CD14-positive monocyte (primary cell): Measurements from ENCODE around the gene CSTB. TPM values are rescaled to one million over a fixed set of nuclear protein-coding genes. Genes with fewer than 3 reads are reported as not detected.

Source experiments
- DNase-seq, 3 donors: peaks; one replicate each; pipeline ENCODE4 v3.0.0-alpha.2; 2011 to 2022
- H2AFZ ChIP-seq: 2 replicates; pipeline ENCODE4 v1.6.0; 2012; ENCODE audit warnings: mild to moderate bottlenecking, low read depth, low read length, inconsistent platforms; ENCODE audit not compliant: insufficient read depth, poor library complexity, severe bottlenecking
- H3K27ac ChIP-seq, 2 donors: 1 replicate in 1 of 2; 2 replicates in 1 of 2; pipeline ENCODE4 v1.5.1; 2012 to 2013; ENCODE audit warnings: low read length in 2 of 2, control low read depth in 1 of 2, inconsistent platforms in 1 of 2, low read depth in 1 of 2, mild to moderate bottlenecking in 1 of 2
- H3K27me3 ChIP-seq, 2 donors: one replicate each; pipeline versions ENCODE4 v1.6.0 to v1.6.1; 2011 to 2013; ENCODE audit warnings: low read length in 2 of 2; ENCODE audit not compliant: control insufficient read depth in 2 of 2, insufficient read depth in 2 of 2
- H3K36me3 ChIP-seq, 2 donors: replicated peaks in 1 of 2; 1 replicate in 1 of 2; 2 replicates in 1 of 2; pipeline versions ENCODE4 v1.5.1 to v1.6.1; 2012 to 2013; ENCODE audit warnings: low read length in 2 of 2, control low read depth in 1 of 2, inconsistent platforms in 1 of 2, mild to moderate bottlenecking in 1 of 2; ENCODE audit not compliant: insufficient read depth in 2 of 2, control insufficient read depth in 1 of 2
- H3K4me1 ChIP-seq, 2 donors: 1 replicate in 1 of 2; 2 replicates in 1 of 2; pipeline versions ENCODE4 v1.5.1 to v1.6.1; 2012 to 2013; ENCODE audit warnings: low read length in 2 of 2, control low read depth in 1 of 2, inconsistent platforms in 1 of 2, mild to moderate bottlenecking in 1 of 2, moderate library complexity in 1 of 2; ENCODE audit not compliant: insufficient read depth in 2 of 2, control insufficient read depth in 1 of 2
- H3K4me2 ChIP-seq: replicated peaks from 2 replicates; pipeline ENCODE3; 2012; ENCODE audit warnings: low read length, moderate library complexity, mild to moderate bottlenecking; ENCODE audit not compliant: poor library complexity, severe bottlenecking; ENCODE audit errors: extremely low read depth
- H3K4me3 ChIP-seq, 3 experiments: fragments of 200-600 bp in 1 of 3; sonication (generic) in 1 of 3; replicated peaks in 1 of 3; 1 replicate in 2 of 3; 2 replicates in 1 of 3; pipeline ENCODE4 v1.5.1; 2011 to 2013; ENCODE audit warnings: low read length in 3 of 3, mild to moderate bottlenecking in 3 of 3, control low read depth in 2 of 3, low read depth in 2 of 3, inconsistent platforms in 1 of 3, moderate library complexity in 1 of 3
- H3K79me2 ChIP-seq: 2 replicates; pipeline ENCODE4 v1.6.0; 2012; ENCODE audit warnings: mild to moderate bottlenecking, control low read depth, inconsistent platforms, low read length, moderate library complexity; ENCODE audit not compliant: insufficient read depth
- H3K9ac ChIP-seq: 2 replicates; pipeline ENCODE4 v1.6.0; 2017; ENCODE audit warnings: low read length, mild to moderate bottlenecking; ENCODE audit not compliant: insufficient read depth, poor library complexity, severe bottlenecking
- H3K9me3 ChIP-seq, 2 donors: replicated peaks in 1 of 2; 1 replicate in 1 of 2; 2 replicates in 1 of 2; pipeline versions ENCODE4 v1.5.1 to v1.6.1; 2012 to 2013; ENCODE audit warnings: low read length in 2 of 2, control low read depth in 1 of 2; ENCODE audit not compliant: control insufficient read depth in 1 of 2, insufficient read depth in 1 of 2
- H4K20me1 ChIP-seq: 2 replicates; pipeline ENCODE4 v1.6.0; 2012; ENCODE audit warnings: mild to moderate bottlenecking, low read length, control low read depth, moderate library complexity; ENCODE audit not compliant: insufficient read depth
- H3K27ac Mint-ChIP-seq, 7 donors: one replicate each; pipeline ENCODE4 v1.8.0; 2020; ENCODE audit warnings: mild to moderate bottlenecking in 7 of 7, mixed read lengths in 7 of 7, moderate library complexity in 6 of 7, inconsistent platforms in 2 of 7
- H3K27me3 Mint-ChIP-seq, 3 donors: one replicate each; pipeline ENCODE4 v1.8.0; 2021 to 2022; ENCODE audit warnings: low read depth in 3 of 3, mild to moderate bottlenecking in 3 of 3, mixed read lengths in 3 of 3, moderate library complexity in 3 of 3, inconsistent platforms in 1 of 3
- H3K36me3 Mint-ChIP-seq, 2 donors: one replicate each; pipeline ENCODE4 v1.8.0; 2020; ENCODE audit warnings: mixed read lengths in 2 of 2, inconsistent platforms in 1 of 2, mild to moderate bottlenecking in 1 of 2
- H3K4me1 Mint-ChIP-seq: one replicate; pipeline ENCODE4 v1.8.0; 2020; ENCODE audit warnings: mild to moderate bottlenecking, mixed read lengths
- H3K4me3 Mint-ChIP-seq, 2 donors: one replicate each; pipeline ENCODE4 v1.8.0; 2020; ENCODE audit warnings: mild to moderate bottlenecking in 2 of 2, mixed read lengths in 2 of 2, moderate library complexity in 1 of 2
- H3K9me3 Mint-ChIP-seq, 7 donors: one replicate each; pipeline ENCODE4 v1.8.0; 2020 to 2022; ENCODE audit warnings: mixed read lengths in 7 of 7, mild to moderate bottlenecking in 6 of 7, moderate library complexity in 6 of 7, inconsistent platforms in 2 of 7
- WGBS: methylation state at CpG from one replicate; pipeline ENCODE4 v1.1.5; 2013; ENCODE audit warnings: missing lambda C conversion rate; ENCODE audit not compliant: insufficient coverage; 5-methylcytosine and 5-hydroxymethylcytosine counted together
- intact Hi-C, 2 donors: fragments of 100-400 bp; cut with micrococcal nuclease; formaldehyde crosslinking; loops; one replicate each; pipeline versions ENCODE4 v1.15.0 to v1.15.1; 2023
- polyA plus RNA-seq, 3 donors: library from polyadenylated mRNA; depleted of rRNA in 1 of 3; unstranded in 2 of 3; stranded (reverse) in 1 of 3; fragments of 300-500 nt in 2 of 3; fragments of >200 nt in 1 of 3; fragmentation: Illumina TruSeq in 2 of 3; gene quantifications; 1 replicate in 2 of 3; 2 replicates in 1 of 3; pipeline ENCODE4 v1.2.3, GENCODE V29; 2012 to 2021
- TF ChIP-seq, protein P1 (sequence below): fragments of 200-600 bp; IDR thresholded peaks from one replicate; pipeline ENCODE4 v1.8.0; 2022; ENCODE audit warnings: antibody characterized with exemption, mild to moderate bottlenecking

CSTB gene
- polyA plus RNA-seq, 3 donors: 73.7 to 120 (median 115) TPM

DNA sequence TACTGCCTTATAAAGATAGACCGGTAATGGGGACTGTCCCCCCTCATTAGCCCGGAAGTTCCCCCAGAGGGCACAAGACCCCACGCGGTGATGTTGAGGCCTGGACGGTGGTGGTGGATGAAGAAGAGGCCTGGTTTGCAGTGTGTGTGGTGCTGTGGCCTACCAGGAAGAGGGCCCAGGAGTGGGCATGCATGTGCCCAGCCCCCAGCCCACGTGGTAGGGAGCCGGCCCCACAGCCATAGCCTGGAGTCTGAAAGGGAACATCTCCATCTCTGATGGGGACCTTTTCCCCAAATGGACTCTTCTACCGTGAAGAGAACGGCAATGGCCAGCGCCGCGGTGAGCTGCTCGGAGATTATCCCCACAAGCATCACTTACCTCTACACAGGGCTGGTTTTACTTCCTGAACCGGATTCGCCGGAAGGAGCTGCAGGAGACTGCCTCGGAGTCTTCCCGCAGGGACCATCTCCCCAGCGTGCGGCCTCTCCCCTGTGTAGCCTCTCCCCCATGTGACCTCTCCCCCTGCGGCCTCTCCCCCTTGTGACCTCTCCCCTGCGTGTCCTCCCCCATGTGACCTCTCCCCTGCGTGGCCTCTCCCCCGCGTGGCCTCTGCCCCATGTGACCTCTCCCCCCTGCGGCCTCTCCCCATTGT lies 33.9 kb upstream of the CSTB start:
- intact Hi-C loops: loop anchor here (2.0 to 10.0 kb wide), 4 partner anchors 52 to 127 kb away; no protein-coding TSS in a partner anchor
- Histone ChIP-seq H4K20me1 (peaks cover 52% of the 10 kb centered on the region), H3K79me2 (peaks cover 55% of the 10 kb centered on the region), H3K9ac (peak overlapping the region; percentile 70), H3K4me3 (peak overlapping the region in 2 of 3 experiments; percentile 77 to 89), H3K27me3 (no peaks in the 10 kb centered on the region), H2AFZ (no peak overlapping the region), H3K27ac (peak overlapping the region in 1 of 2 donors; percentile 78), H3K4me1 (peaks cover 74 to 93% of the 10 kb centered on the region in 2 donors), H3K4me2 (peak overlapping the region; percentile 99), H3K9me3 (no peaks in the 10 kb centered on the region), H3K36me3 (peaks cover 35 to 46% of the 10 kb centered on the region in 2 donors)
- Mint-ChIP-seq H3K4me3 (peak overlapping the region; percentile 96 to 97), H3K9me3 (peaks cover 0 to 2% (median 0%) of the 10 kb centered on the region in 7 donors), H3K4me1 (peaks cover 79% of the 10 kb centered on the region), H3K36me3 (peaks cover 33 to 50% of the 10 kb centered on the region in 2 donors), H3K27ac (peak overlapping the region in 4 of 7 donors; percentile 33 to 93 (median 50)), H3K27me3 (peaks cover 0 to 1% (median 0%) of the 10 kb centered on the region in 3 donors)
- TF ChIP-seq, protein P1, sequence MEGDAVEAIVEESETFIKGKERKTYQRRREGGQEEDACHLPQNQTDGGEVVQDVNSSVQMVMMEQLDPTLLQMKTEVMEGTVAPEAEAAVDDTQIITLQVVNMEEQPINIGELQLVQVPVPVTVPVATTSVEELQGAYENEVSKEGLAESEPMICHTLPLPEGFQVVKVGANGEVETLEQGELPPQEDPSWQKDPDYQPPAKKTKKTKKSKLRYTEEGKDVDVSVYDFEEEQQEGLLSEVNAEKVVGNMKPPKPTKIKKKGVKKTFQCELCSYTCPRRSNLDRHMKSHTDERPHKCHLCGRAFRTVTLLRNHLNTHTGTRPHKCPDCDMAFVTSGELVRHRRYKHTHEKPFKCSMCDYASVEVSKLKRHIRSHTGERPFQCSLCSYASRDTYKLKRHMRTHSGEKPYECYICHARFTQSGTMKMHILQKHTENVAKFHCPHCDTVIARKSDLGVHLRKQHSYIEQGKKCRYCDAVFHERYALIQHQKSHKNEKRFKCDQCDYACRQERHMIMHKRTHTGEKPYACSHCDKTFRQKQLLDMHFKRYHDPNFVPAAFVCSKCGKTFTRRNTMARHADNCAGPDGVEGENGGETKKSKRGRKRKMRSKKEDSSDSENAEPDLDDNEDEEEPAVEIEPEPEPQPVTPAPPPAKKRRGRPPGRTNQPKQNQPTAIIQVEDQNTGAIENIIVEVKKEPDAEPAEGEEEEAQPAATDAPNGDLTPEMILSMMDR: no peak
- no peak for DNase-seq
- 84% methylated on average over 17 of the region's 26 CpGs for WGBS

DNA sequence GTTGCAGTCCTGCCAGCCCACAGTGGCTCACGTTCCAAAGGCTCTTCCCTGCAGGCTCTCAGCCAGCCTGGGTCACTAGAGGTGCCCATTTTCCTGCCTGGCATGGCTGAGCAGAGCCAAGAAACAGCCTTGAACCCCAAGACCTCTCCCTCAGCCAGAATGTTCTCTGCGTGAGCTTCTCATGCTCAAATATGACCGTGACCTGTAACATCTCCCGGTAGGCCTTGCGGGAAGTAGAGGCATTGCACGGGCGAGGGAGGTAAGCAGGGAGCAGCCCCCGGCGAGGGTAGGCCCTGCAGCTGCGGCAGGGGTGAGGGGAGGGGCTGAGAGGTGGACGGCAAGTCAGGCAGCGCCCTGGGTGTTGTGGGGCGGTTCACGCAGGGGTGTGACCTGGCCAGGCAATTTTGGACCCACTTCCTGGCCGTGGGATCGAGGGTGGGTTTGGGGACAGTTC lies 33.3 kb upstream of the CSTB start:
- H3K9me3 ChIP-seq: no peaks in the 10 kb centered on the region
- H3K9ac ChIP-seq: no peak overlapping the region
- no peak overlapping the region for H2AFZ ChIP-seq
- H3K36me3 ChIP-seq: peaks cover 35 to 46% of the 10 kb centered on the region in 2 donors
- peak overlapping the region in 1 of 2 donors; percentile 28 for H3K27ac ChIP-seq
- H3K79me2 ChIP-seq: peaks cover 59% of the 10 kb centered on the region
- H3K4me1 ChIP-seq: peaks cover 81 to 93% of the 10 kb centered on the region in 2 donors
- H3K4me2 ChIP-seq: no peak overlapping the region
- TF ChIP-seq, protein P1: no peak
- no peaks in the 10 kb centered on the region for H3K27me3 ChIP-seq
- intact Hi-C loops: no loop called here
- WGBS: 95% methylated on average over 8 of the region's 16 CpGs
- H3K4me3 ChIP-seq: no peak overlapping the region
- DNase-seq: no peak
- Mint-ChIP-seq H3K36me3 (peaks cover 33 to 50% of the 10 kb centered on the region in 2 donors), H3K27ac (peak overlapping the region in 1 of 7 donors; percentile 18), H3K9me3 (peaks cover 0 to 2% (median 0%) of the 10 kb centered on the region in 7 donors), H3K4me1 (peaks cover 79% of the 10 kb centered on the region), H3K27me3 (peaks cover 0 to 1% (median 0%) of the 10 kb centered on the region in 3 donors), H3K4me3 (peak overlapping the region in 1 of 2 donors; percentile 16)
- peaks cover 52% of the 10 kb centered on the region for H4K20me1 ChIP-seq
